SK-N-SH (cell line): ENCODE data around the gene ATP2B1.

ENCODE experiments used
- CTCF ChIP-seq: fragments of 200-600 bp; sonication (generic); IDR thresholded peaks from 2 replicates; pipeline ENCODE4 v1.6.1; 2017; ENCODE audit warnings: antibody characterized with exemption, mild to moderate bottlenecking, moderate library complexity
- EP300 ChIP-seq, 2 experiments: IDR thresholded peaks; 2 replicates each; pipeline versions ENCODE4 v1.4.0 to v1.6.1; 2012; ENCODE audit warnings: borderline replicate concordance in 1 of 2, low read depth in 1 of 2, low read length in 1 of 2
- EZH2phosphoT487 ChIP-seq: fragments of 200-600 bp; sonication (generic); IDR thresholded peaks from 2 replicates; pipeline ENCODE4 v1.6.1; 2017; ENCODE audit warnings: low read depth, mixed run types, mild to moderate bottlenecking, antibody characterized with exemption, moderate library complexity, borderline replicate concordance
- GABPA ChIP-seq: IDR thresholded peaks from 2 replicates; pipeline ENCODE4 v1.4.0; 2012; ENCODE audit warnings: low read depth, mild to moderate bottlenecking
- MAX ChIP-seq: IDR thresholded peaks from 2 replicates; pipeline ENCODE4 v1.4.0; 2012; ENCODE audit warnings: low read depth
- NRF1 ChIP-seq: IDR thresholded peaks from 2 replicates; pipeline ENCODE4 v1.6.1; 2012; ENCODE audit warnings: low read depth, mild to moderate bottlenecking, low read length
- PBX3 ChIP-seq: IDR thresholded peaks from 2 replicates; pipeline ENCODE4; 2012
- POLR2AphosphoS5 ChIP-seq: IDR thresholded peaks from 2 replicates; pipeline ENCODE4 v1.6.1; 2012; ENCODE audit warnings: low read depth, low read length
- RFX5 ChIP-seq: IDR thresholded peaks from 2 replicates; pipeline ENCODE4 v1.6.1; 2012; ENCODE audit warnings: mild to moderate bottlenecking, improper control_type of control experiment, low read length
- USF2 ChIP-seq: fragments of 150-350 bp; IDR thresholded peaks from 2 replicates; pipeline ENCODE4 v1.6.1; 2017; ENCODE audit warnings: antibody characterized with exemption, low read length, low read depth, borderline replicate concordance

GRCh38 chr12:89649820-89650219 lies 58.8 kb downstream of the ATP2B1 start:
- TF ChIP-seq CTCF = no peak
- TF ChIP-seq EZH2phosphoT487 = no peak
- TF ChIP-seq POLR2AphosphoS5 = no peak
- no peak for TF ChIP-seq USF2
- TF ChIP-seq RFX5 = no peak
- TF ChIP-seq EP300 (IDR thresholded peaks at IDR 0.05; ENCODE audit: borderline replicate concordance in 1 of 2, low read depth in 1 of 2, low read length in 1 of 2) = no peak
- TF ChIP-seq MAX = no peak
- no peak for TF ChIP-seq PBX3
- TF ChIP-seq GABPA = no peak
- no peak for TF ChIP-seq NRF1
